Nephron progenitor cell (in vitro differentiated cells): ENCODE measurements around the gene RABL3.
A peak's percentile ranks its signal among the peaks of the same experiment; 100 is the strongest.
"Not testable (repeated sequence)": the region's sequence is repeated elsewhere in the genome, so short reads cannot be mapped to it uniquely, and the experiment has no call there.

ENCODE experiments used
- DNase-seq: peaks from one replicate; pipeline ENCODE4 v3.0.0; 2021
- H3K27ac Mint-ChIP-seq: 2 replicates; pipeline ENCODE4 v1.8.0; 2021; ENCODE audit warnings: mild to moderate bottlenecking, moderate library complexity, mixed read lengths
- H3K27me3 Mint-ChIP-seq: 2 replicates; pipeline ENCODE4 v1.8.0; 2021; ENCODE audit warnings: mild to moderate bottlenecking, low read depth, mixed read lengths; ENCODE audit not compliant: poor library complexity
- H3K36me3 Mint-ChIP-seq: 2 replicates; pipeline ENCODE4 v1.8.0; 2021; ENCODE audit warnings: low read depth, mixed read lengths
- H3K4me1 Mint-ChIP-seq: 2 replicates; pipeline ENCODE4 v1.8.0; 2021; ENCODE audit warnings: mixed read lengths
- H3K4me3 Mint-ChIP-seq: 2 replicates; pipeline ENCODE4 v1.8.0; 2021; ENCODE audit warnings: mild to moderate bottlenecking, moderate library complexity, mixed read lengths
- H3K9me3 Mint-ChIP-seq: 2 replicates; pipeline ENCODE4 v1.8.0; 2021; ENCODE audit warnings: mild to moderate bottlenecking, moderate library complexity, mixed read lengths
- CTCF ChIP-seq: fragments of 200-600 bp; sonication (generic); IDR thresholded peaks from 2 replicates; pipeline ENCODE4 v1.5.0; 2021; ENCODE audit warnings: antibody characterized with exemption

RABL3 gene

GRCh38 chr3:120766576-120766975, 24.3 kb upstream of the RABL3 start:
- Mint-ChIP-seq H3K4me3 (no peak overlapping the region), H3K27me3 (no peaks in the 10 kb centered on the region), H3K4me1 (peaks cover 39% of the 10 kb centered on the region), H3K27ac (no peak overlapping the region), H3K9me3 (no peaks in the 10 kb centered on the region), H3K36me3 (peaks cover 5% of the 10 kb centered on the region)
- DNase-seq, result no peak
- TF ChIP-seq CTCF, result no peak

GRCh38 chr3:120765830-120766493, 23.6 kb upstream of the RABL3 start:
- H3K4me1 Mint-ChIP-seq, result peaks cover 39% of the 10 kb centered on the region
- peaks cover 11% of the 10 kb centered on the region for H3K36me3 Mint-ChIP-seq
- no peak for TF ChIP-seq CTCF
- no peak overlapping the region for H3K4me3 Mint-ChIP-seq
- H3K27ac Mint-ChIP-seq, result no peak overlapping the region
- H3K27me3 Mint-ChIP-seq, result no peaks in the 10 kb centered on the region
- DNase-seq, result no peak
- H3K9me3 Mint-ChIP-seq, result no peaks in the 10 kb centered on the region

DNA sequence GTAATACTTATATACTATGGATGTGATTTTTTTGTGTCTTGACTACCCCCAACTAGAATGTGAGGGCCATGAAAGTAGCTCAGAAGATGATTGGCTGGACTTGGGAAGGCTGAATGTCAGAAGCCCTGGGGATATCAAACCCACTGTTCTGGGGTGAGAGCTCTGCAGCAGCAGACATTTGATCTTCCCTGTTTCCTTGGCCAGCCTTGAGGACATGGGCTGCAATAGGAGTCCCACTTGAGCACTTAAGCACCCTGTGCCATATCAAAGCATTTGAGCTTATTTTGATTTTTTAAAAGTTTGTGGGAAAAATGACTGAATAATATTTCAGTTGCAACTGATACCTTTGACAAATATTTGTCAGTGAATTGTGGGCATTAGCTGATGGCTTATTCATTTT, 21.9 kb upstream of the RABL3 start:
- peaks cover 39% of the 10 kb centered on the region for H3K4me1 Mint-ChIP-seq

DNA sequence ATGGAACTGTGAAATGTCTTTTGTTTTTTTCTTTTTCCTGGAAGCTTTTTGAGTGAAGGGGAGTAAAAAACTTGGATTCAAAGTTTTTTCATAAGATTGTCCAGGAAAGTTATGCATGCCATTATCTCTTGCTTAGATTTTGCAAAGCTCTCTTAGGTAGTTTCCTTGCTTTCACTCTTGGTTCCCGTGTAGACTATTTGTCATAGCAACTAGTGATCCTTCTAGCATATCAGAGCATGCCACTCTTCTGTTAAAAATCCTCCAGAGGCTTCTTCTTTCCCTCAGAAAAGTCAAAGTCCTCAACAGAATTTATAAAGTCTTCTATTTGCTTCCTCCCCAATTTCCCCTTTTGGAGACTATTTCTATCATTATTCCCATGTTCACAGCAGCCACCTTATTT, 21.3 kb upstream of the RABL3 start:
- Mint-ChIP-seq H3K9me3 (peaks cover 18% of the 10 kb centered on the region), H3K36me3 (peaks cover 34% of the 10 kb centered on the region), H3K27me3 (no peaks in the 10 kb centered on the region), H3K27ac (peak overlapping the region; percentile 80), H3K4me3 (no peak overlapping the region), H3K4me1 (peaks cover 39% of the 10 kb centered on the region)
- no peak for TF ChIP-seq CTCF
- DNase-seq, result no peak

More for the DNA sequence above, 21.9 kb upstream of the RABL3 start:
- H3K9me3 Mint-ChIP-seq, result peaks cover 12% of the 10 kb centered on the region
- H3K36me3 Mint-ChIP-seq, result peaks cover 28% of the 10 kb centered on the region
- H3K27ac Mint-ChIP-seq, result peak overlapping the region; percentile 80
- DNase-seq, result peak; percentile 5
- no peak for TF ChIP-seq CTCF
- no peaks in the 10 kb centered on the region for H3K27me3 Mint-ChIP-seq
- no peak overlapping the region for H3K4me3 Mint-ChIP-seq

DNA sequence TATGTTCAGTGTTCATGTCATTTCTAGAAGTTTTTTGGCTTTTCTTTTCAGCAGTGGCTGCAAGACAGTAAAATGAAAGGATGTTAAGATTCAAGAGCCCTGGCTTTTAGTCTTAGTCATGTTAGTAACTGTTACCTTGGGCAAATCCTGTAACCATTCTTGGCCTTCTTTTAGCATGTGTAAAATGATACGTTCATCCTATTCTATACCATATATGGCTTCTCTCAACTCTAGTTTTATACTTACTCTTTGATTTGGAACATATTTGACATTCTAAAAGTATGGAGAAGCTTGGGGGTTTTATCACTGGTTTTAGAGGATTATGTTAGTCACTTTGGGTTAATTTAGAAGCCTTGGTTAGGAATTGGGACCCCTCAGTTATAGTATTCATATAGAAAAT, 20.3 kb upstream of the RABL3 start:
- H3K9me3 Mint-ChIP-seq, result peaks cover 27% of the 10 kb centered on the region
- TF ChIP-seq CTCF, result no peak
- H3K4me3 Mint-ChIP-seq, result no peak overlapping the region
- DNase-seq, result no peak
- H3K27me3 Mint-ChIP-seq, result no peaks in the 10 kb centered on the region
- H3K4me1 Mint-ChIP-seq, result peaks cover 33% of the 10 kb centered on the region
- H3K27ac Mint-ChIP-seq, result no peak overlapping the region
- H3K36me3 Mint-ChIP-seq, result peaks cover 44% of the 10 kb centered on the region

- not testable (repeated sequence) for H3K27me3 Mint-ChIP-seq, H3K4me3 Mint-ChIP-seq, H3K27ac Mint-ChIP-seq, DNase-seq, H3K4me1 Mint-ChIP-seq
- H3K36me3 Mint-ChIP-seq, result peaks cover 84% of the 10 kb centered on the region
- H3K9me3 Mint-ChIP-seq, result peaks cover 38% of the 10 kb centered on the region
Observed at GRCh38 chr3:120758551-120758950, 16.2 kb upstream of the RABL3 start.
